Astrocyte of the spinal cord (primary cell): ENCODE measurements around the gene FOXI1.

Experiments
- DNase-seq: peaks from one replicate; pipeline ENCODE4 v3.0.0; 2011; ENCODE audit warnings: low read depth, low spot score
- H3K4me3 ChIP-seq: 2 replicates; pipeline ENCODE4 v1.5.1; 2011; ENCODE audit warnings: low read depth, mild to moderate bottlenecking, low read length, moderate library complexity
- CTCF ChIP-seq: IDR thresholded peaks from 2 replicates; pipeline ENCODE4 v1.5.1; 2012; ENCODE audit warnings: low read depth, mild to moderate bottlenecking, low read length, inconsistent platforms
- in situ Hi-C: cut with HindIII; loops from 2 replicates; pipeline ENCODE4 v1.10.0; 2017; ENCODE audit warnings: low sequenced_read_pairs

Gene FOXI1

GRCh38 chr5:170115925-170116324 lies 10.2 kb downstream of the FOXI1 start:
- H3K4me3 ChIP-seq = no peak overlapping the region
- in situ Hi-C loops = no loop called here
- no peak for DNase-seq
- TF ChIP-seq CTCF = no peak

- no peak for DNase-seq
- in situ Hi-C loops = no loop called here
- no peak for TF ChIP-seq CTCF
- H3K4me3 ChIP-seq = no peak overlapping the region
These were observed 12.0 kb downstream of the FOXI1 start for GRCh38 chr5:170117736-170118135.

GRCh38 chr5:170120576-170120975 lies 14.9 kb downstream of the FOXI1 start:
- no peak overlapping the region for H3K4me3 ChIP-seq
- peak; percentile 36 for DNase-seq
- TF ChIP-seq CTCF = no peak
- in situ Hi-C loops = no loop called here

GRCh38 chr5:170121321-170121720 lies 15.6 kb downstream of the FOXI1 start:
- no peak for DNase-seq
- TF ChIP-seq CTCF = no peak
- in situ Hi-C loops = no loop called here
- H3K4me3 ChIP-seq = no peak overlapping the region

GRCh38 chr5:170126061-170126460 lies 20.4 kb downstream of the FOXI1 start:
- no peak overlapping the region for H3K4me3 ChIP-seq
- no peak for TF ChIP-seq CTCF
- DNase-seq = no peak
- in situ Hi-C loops = no loop called here

GRCh38 chr5:170126626-170127025 lies 20.9 kb downstream of the FOXI1 start:
- H3K4me3 ChIP-seq = no peak overlapping the region
- no peak for DNase-seq
- in situ Hi-C loops = no loop called here
- TF ChIP-seq CTCF = no peak

GRCh38 chr5:170131235-170131634 lies 25.5 kb downstream of the FOXI1 start:
- TF ChIP-seq CTCF = no peak
- no peak for DNase-seq
- in situ Hi-C loops = no loop called here
- H3K4me3 ChIP-seq = no peak overlapping the region
